ENCODE results near the gene TBC1D20.

TBC1D20 gene

DNA sequence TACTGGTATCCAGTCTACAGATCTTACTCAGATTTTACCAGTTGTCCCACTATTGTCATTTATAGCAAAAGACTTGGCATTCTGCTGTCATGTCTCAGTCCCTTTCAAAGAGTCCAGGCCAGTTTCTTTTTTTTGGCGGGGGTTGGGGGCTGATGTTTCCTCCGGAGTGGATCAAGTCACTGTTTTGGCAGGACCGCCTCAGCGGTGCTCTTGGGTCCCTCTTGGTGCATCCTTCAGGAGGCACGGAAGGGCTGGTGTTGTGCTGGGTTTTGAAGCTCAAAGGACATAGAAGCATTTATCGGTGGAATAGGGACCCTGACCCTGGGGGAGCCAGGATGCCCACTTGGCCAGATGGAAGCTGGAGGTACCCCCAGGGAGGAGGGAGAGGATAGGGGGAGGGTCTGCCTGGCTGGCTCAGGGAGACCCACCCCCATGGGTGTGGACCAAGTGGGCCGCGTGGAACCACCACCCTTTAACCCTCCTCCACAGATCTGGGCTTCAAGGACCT lies 43.4 kb downstream of the TBC1D20 start:
- no peak for DNase-seq

DNA sequence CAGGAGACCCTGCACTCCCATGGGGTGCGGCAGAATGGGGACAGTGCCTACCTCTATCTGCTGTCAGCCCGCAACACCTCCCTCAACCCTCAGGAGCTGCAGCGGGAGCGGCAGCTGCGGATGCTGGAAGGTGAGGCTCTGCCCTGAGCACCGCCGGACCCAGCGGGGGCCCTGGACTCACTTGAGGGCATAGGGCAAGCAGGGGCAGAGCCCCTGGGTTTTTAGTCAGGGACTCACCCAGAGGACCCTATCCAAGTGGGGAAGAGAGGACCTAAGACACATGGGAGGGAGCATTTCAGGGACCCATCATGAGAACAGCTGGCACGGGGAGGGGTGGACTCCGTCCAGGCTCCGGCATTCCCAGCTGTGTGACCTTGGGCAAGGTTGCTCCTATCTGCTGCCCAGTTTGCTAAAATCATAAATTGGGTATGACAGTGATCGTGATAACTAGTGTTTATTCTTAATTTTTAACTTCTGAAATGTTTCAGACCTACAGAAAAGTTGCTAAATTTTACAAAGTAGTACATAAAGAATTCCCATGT lies 44.5 kb downstream of the TBC1D20 start:
- DNase-seq, result no peak

DNA sequence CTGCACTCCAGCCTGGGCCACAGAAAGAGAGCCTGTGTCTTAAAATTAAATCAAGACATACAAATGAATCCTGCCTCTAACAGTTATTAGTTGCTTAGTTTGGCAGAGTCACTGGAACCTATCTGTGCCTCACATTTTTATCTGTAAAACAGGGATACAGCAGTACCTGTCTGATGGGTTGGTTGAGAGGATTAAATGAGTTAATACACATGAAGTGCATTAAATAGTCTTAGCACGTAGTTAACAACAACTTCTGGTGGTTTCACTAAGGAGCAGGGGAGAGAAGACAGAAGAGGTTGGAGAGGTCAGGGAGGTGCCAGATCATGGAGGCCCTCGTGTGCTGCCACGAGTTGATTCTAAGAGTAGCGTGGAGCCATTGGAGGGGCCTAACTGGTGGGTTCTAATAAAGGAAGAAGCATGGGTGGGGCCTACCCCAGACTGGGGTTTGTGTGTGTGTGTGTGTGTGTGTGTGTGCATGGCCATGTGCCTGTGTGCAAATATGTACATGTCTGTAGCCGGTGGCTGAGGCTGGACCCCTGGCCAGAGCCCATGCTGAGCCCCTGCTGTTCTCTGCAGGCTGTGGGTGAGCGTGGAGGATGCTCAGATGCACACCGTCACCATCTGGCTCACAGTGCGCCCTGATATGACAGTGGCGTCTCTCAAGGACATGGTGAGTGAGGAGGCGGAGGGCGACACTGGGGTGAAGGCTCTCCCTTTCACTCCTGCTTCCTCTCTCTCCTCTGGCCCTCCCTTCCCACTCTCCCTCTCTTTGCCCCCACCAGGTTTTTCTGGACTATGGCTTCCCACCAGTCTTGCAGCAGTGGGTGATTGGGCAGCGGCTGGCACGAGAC lies 45.2 kb downstream of the TBC1D20 start:
- peak; percentile 24 for DNase-seq

DNA sequence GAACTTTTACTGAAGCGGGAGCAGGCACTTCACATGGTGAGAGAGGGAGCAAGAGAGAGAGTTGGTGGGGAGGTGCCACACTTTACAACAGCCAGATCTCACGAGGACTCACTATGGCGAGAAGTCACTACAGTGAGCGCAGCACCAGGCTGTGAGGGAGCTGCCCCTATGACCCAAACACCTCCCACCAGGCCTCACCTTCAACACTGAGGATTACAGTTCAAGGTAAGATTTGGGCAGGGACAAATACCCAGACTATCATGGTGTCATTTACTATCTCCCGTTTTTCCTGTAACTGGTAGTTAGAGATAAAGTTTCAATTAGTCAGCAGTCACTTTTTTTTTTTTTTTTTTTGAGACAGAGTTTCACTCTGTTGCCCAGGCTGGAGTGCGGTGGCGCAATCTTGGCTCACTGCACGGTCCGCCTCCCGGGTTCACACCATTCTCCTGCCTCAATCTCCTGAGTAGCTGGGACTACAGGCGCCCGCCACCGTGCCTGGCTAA lies 46.5 kb downstream of the TBC1D20 start:
- DNase-seq, result no peak

DNA sequence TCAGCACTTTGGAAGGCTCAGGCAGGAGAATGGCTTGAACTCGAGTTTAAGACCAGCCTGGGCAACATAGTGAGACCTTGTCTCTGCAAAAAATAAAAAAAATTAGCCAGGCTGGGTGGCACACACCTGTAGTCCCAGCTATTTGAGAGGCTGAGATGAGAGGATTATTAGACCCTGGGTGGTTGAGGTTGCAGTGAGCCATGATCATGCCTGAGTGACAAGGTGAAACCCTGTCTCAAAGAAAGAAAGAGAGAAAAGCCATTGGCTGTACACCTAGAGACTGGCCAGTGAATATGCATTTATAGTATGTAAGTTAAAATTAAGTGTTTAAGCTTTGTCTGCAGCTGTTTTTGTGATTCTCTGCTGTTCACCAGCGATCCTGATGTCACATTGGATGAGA lies 48.2 kb downstream of the TBC1D20 start:
- no peak for DNase-seq

DNA sequence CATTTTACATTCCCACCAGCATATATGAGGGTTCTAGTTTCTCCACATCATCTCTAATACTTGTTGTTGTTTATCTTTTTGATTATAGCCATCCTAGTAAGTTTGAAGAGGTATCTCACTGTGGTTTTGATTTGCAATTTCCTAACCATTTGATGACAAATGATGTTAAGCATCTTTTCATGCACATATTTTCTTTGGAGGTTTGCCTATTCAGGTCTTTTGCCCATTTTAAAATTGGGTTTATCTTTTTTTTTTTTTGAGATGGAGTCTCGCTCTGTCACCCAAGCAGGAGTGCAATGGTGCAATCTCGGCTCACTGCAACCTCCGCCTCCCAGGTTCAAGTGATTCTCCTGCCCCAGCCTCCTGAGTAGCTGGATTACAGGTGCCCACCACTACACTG lies 50.3 kb downstream of the TBC1D20 start:
- no peak for DNase-seq

DNA sequence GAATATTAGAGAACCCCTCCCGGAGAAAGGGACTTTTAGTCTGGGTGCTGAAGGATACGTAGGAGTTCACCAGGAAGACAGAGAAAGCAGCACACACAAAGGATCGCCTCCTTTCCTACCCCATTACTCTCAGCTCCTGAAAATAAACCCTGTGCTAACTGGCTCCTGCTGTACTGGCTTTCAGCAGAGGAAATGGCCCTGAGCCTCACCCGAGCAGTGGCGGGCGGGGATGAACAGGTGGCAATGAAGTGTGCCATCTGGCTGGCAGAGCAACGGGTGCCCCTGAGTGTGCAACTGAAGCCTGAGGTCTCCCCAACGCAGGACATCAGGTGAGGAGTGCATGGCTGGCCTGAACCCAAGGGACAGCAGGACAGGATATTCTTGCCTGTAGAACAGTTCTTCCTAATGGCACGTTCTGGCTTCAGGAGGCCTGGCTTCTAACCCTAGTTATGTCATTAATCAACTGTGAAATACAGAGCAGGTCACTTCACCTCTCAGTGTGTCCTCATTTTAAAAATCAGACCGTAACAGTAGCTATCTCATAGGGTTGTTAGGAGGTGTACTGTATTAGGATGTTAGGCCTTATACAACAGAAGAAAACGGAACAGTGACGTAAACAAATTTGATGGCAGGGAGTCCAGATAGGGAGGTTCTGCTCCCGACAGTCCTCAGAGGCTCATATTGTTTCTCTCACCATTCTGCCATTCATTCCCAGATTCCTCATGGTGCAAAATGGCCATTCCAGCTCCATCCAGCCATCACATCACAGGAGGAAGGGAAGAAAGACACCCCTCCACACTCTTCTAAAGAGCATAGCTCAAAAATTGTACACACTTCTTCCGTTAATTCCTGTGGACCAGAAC lies 52.4 kb downstream of the TBC1D20 start:
- peak; percentile 92 for DNase-seq

DNA sequence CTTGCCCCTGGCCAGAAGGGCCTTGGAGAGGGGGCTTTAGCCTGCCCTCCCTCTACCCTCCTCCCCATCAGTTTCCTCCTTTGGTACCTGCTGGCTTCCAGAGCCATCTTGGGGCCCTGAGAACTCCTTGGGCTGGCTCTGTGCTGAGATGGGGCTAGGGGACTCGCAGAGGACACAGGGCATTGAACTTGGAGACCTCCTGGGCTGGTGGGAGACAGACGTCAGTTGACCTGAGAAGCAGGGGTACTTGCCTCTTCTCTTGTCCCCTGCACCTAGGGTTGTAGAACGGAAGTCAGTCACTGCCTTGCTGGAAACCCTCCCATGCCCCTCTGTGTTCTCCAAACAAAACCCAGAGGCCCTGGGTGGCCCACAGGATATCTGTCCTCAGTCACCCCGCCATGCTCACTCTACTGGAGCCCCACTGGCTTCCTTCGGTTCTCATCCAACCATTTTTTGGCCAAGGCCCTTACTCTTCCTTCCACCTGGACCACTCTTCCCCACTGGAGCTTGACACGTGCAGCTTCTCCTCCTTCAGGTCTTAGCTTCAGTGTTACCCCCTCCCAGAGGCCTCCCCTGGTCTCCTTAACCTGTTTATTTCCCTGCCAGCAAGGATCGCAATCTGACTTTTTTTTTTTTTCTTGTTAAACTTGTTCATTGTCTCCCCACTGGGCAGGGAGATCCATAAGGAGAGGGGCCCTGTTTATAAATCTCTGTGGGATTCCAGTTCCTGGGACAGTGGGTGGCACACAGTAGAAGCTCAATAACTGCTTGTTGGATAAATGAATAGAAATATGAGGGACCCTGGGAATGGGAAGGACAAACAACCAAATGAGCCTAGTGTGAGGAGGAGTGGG lies 53.3 kb downstream of the TBC1D20 start:
- DNase-seq, result no peak

DNA sequence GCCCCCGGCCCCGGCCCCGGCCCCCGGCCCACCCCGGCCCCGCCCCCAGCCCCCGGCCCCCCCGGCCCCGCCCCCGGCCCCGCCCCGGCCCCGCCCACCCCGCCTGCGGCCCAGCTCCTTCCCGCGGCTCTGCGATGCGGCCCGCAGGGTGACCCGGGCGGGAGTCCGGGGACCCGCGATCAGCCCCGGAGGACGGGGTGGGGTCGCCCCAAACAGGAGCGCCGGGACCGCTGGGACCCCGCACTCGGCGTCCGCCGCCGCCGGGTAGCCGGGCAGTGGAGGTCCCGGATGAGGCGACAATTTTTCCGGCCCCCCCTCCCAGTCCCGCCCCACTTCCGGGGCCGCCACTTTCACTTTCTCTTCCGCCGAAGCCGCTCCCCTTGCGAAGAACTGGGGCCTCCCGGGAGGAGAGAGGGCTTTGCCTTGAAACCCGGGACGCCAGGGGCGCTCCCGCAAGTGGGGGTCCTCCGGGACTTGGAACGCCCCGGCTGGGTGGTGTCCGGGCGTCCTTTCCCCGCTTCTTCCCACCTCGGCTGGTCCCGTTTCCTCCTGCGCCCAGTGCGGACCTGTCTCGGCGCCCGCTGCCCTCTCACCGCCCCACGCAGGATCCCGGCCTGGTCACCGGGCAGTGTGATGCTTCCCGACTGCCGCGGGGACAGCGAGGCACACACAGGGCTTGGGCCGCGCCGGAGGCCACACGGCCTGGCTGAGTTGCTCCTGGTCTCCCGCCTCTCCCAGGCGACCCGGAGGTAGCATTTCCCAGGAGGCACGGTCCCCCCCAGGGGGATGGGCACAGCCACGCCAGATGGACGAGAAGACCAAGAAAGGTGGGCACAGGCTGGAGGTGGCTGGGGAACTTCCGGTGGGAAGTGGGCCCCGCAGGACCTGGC lies 54.1 kb downstream of the TBC1D20 start, which contains the start of gene RBCK1:
RBCK1 (plus strand) TSS at position 347 of the 890 bp plus-strand sequence; CDS start at position 806, 459 bp downstream.
- DNase-seq, result no peak

DNA sequence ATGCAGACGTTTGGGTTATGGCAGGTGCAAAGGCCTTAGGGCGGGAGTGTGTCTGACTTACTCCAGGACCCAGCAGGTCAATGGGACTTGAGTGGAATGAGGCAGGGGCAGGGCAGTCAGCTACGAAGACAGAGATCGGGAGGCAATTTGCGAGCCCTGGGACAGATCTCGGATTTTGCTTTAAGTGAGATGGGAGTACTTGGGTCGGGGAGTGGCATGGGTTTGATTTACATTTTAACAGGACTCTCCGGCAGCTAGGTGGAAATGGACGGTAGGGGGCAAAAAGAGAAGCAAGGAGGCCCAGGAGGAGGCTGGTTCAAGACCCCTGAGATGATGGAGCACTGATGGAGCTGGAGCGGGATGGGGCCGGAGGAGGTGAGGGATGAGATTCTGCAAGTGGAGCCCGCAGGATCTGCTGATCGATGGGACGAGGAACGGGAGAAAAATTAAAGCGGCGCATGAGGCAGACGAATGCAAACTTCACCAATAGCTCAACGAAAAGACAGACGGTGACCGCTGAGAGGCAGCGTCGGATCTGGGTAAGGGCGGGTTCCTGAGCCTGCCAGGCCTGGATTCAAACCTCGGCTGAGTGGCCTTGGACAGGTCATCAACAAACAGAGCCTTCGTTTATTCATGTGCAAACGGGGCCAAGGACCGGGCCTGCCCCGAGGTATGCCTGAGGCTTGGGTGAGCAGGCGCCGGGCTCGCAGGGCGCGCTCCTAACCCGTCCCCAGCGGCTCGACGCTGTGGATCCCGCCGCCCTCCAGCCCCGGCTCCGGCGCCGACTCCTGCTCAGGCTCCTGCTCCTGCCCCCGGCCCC lies 55.0 kb downstream of the TBC1D20 start:
- DNase-seq, result peak; percentile 50

DNA sequence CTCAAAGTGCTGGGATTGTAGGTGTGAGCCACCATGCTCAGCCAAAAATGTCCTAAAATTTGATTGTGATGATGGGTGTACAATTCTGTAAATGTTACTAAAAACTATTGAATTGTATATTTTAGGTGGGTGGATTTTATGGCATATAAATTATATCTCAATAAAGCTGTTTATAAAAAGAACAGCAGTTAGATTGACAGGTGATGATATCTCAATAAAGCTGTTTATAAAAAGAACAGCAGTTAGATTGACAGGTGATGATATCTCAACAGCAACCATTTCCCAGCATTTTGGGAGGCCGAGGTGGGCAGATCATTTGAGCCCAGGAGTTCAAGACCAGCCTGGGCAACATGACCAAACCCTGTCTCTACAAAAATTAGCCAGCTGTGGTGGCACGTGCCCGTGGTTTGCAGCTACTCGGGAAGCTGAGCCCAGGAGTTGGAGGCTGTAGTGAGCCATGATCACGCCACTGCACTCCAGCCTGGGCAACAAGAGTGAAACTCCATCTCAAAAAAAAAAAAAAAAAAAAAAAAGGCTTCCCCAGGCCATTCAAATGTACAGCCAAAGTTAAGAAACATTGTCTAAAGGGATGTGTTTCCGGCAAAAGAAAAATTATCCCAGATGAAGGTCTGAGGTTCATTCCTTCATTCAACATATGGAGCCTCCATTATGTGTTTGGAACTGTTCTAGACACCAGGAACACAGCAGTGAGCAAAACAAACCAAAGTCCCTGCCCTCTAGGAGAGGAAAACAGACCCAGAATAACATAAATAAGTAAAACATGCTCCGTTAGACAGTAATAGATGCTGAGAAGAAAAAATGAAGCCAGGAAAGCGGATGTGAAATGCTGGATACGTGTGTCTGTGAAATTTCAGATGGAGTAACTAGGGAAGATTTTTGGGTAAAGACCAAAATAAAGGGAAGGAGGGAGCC lies 55.9 kb downstream of the TBC1D20 start:
- DNase-seq, result no peak

DNA sequence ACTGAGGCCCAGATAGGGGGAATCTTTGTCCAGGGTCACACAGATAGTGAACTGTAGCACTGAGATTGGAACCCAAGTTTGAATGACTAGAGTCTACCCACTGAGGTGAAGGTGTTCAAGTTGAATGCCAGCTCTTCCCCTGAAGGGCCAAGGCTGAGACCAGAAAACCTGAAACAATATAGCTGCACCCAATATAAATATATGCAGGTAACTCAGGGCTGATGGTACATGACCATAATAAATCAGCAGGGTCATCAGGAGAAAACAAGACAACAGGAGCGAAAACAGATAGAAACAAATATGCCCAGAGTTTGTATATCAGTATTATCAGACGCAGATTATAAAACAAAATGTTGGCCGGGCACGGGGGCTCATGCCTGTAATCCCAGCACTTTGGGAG lies 58.2 kb downstream of the TBC1D20 start:
- no peak for DNase-seq

DNA sequence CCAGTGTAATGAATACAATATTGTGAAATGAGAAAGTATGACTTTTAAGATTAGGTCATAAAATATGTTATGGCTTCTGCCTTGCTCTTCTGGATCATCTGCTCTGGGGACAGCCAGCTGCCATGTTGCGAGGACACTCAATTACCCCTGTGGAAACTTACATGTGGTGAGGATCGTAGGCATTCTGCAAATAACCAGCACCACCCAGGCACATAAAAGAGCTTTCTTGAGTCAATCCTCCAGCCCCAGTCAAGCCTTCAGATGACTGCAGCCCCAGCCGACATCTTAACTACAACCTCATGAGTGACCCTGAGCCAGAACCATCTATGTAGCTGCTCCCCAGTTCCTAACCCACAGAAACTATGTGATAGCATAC lies 58.8 kb downstream of the TBC1D20 start:
- DNase-seq, result no peak

DNA sequence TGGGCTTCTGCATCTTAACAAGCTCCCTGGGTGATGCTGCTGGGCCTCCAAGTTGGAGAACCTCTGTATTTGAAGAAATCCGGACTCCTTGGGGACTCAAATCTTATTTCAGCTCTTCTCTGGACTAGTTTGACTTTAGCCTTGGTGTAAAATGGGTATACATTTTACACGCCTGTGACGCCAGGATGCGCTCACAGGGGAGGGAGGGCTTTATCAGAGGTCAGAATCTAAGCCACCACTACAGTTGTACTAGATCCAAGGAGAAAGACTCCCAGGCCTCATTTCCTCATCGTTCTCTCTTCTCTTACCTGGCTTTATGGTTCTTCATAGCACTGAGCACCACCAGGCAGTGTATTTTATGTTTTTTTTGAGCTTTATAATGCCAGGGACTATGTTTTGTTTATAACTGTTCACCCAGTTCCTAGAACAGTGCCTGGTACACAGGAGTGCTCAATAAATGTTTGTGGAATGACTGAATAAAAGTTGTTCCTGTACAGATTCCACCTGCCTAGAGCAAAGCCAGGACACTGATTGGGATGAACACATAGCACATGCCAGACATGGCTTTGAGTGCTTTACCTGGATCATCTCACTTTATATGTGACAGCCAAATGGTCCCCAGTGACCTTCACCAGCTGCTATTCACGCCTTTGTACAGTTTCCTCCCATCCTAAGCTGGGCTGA lies 59.3 kb downstream of the TBC1D20 start:
- DNase-seq, result no peak

DNA sequence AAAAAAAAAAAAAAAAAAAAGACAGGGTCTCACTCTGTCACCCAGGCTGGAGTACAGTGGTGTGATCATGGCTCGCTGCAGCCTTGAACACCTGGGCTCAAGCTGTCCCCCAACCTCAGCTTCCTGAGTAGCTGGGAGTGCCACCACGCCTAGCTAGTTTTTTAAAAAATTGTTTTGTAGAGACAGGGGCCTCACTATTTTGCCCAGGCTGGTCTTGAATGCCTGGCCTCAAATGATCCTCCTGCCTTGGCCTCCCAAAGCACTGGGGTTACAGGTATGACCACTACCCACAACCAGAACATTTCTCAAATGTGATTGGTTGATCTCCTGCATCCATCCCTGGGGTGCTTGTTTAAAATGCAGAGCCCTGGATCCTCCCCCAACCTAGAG lies 59.8 kb downstream of the TBC1D20 start:
- DNase-seq, result no peak

DNA sequence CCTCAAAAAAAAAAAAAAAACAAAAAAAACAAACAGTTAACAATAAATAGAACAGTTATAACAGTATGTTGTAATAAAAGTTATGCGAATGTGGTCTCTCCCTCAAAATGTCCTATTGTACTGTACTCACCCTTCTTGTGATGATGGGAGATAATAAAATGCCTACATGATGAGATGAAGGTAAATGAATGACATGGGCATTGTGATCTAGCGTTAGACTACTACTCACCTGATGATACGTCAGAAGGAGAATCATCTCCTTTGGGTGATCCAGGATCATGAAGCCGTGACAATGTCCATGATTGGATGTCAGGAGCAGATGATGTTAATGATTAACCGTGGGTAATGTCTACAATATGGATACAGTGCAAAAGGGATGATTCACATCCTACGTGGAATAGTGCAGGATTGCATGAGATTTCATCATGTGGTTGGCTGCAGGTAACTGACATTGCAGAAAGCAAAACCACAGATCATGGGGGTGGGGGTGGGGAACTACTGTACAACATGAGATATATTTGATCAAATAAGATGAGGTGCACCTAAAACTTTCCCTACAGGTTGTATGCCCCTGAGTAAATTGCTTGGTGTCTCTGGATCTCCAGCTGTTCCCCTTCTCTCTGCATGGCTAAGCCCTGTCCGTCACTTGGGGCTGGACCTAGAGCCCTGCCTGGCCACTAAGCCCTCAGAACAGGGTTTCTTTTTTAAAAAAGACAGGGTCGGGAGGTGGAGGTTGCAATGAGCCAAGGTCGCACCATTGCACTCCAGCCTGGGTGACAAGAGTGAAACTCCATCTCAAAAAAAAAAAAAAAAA lies 60.4 kb downstream of the TBC1D20 start:
- no peak for DNase-seq

DNA sequence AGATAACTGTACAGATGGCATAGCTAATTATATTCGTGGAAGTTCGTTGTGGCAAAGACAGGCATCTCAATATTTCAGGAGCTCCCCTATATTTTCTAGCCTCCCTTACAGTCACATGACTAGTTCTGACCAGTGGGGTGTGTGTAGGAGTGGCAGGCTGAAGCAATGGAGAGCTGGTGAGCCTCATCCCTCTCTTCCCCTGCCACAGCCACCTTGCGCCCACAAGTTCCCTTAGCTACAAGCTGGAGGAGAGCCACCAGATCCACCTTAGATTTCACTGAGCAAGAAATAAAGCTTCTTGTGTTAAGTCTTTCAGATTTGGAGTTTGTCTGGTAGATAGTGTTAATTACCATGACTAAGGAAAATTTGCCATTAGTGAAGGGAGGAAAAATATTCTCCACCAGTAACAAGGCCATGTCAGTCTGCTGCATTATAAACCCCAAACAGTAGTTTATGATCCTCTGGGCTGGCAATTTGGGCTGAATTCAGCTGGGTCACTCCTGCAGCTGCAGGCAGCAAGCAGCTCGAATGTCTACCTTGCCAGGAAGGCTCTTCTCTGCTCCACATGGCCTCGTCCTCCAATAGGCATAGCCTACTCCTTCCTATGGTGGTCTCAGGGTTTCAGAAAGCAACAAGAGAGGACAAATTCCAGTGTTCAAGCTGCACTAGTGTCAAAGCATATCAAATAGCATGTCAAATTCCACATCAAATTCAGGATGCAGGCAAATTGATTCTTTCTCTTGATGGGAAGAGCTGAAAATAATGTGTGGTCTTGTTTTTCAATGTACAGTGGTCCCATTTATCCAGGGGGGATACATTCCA lies 61.7 kb downstream of the TBC1D20 start:
- DNase-seq, result peak; percentile 99
